HepG2 (cell line): Measurements from ENCODE around the gene CERS5. TPM values are rescaled to one million over a fixed set of nuclear protein-coding genes. Genes with fewer than 3 reads are reported as not detected.

Experiments used
- FOXC1 ChIP-seq: sonication (generic); formaldehyde crosslinking; IDR thresholded peaks from 2 replicates; pipeline ENCODE4 v1.8.0; 2022; ENCODE audit warnings: mild to moderate bottlenecking, missing genetic modification reagents, borderline replicate concordance
- FOXJ3 ChIP-seq: sonication (generic); formaldehyde crosslinking; IDR thresholded peaks from 2 replicates; pipeline ENCODE4 v1.4.0; 2020; ENCODE audit warnings: missing genetic modification reagents, mild to moderate bottlenecking, borderline replicate concordance
- HHEX ChIP-seq: IDR thresholded peaks from 2 replicates; pipeline ENCODE4 v1.6.1; 2016; ENCODE audit warnings: control low read depth
- HINFP ChIP-seq: sonication (generic); formaldehyde crosslinking; IDR thresholded peaks from 2 replicates; pipeline ENCODE4 v1.4.0; 2020; ENCODE audit warnings: low read depth, mild to moderate bottlenecking, missing genetic modification reagents
- POLR2AphosphoS5 ChIP-seq: IDR thresholded peaks from 2 replicates; pipeline ENCODE4 v1.6.1; 2012; ENCODE audit warnings: low read depth, low read length
- TAF1 ChIP-seq: sonication (generic); formaldehyde crosslinking; IDR thresholded peaks from 2 replicates; pipeline ENCODE4 v1.4.0; 2020; ENCODE audit warnings: missing genetic modification reagents
- TFE3 ChIP-seq: IDR thresholded peaks from 2 replicates; pipeline ENCODE4 v1.6.1; 2016
- ZFYVE20 ChIP-seq: sonication (generic); formaldehyde crosslinking; IDR thresholded peaks from 2 replicates; pipeline ENCODE4 v1.8.0; 2023; ENCODE audit warnings: low read depth, mild to moderate bottlenecking, moderate library complexity, missing genetic modification reagents, borderline replicate concordance
- ZNF160 ChIP-seq: sonication (generic); formaldehyde crosslinking; IDR thresholded peaks from 2 replicates; pipeline ENCODE4 v1.8.0; 2022; ENCODE audit warnings: mild to moderate bottlenecking, inconsistent platforms, missing genetic modification reagents
- ZNF503 ChIP-seq: sonication (generic); formaldehyde crosslinking; IDR thresholded peaks from 2 replicates; pipeline ENCODE4 v1.4.0; 2020; ENCODE audit warnings: missing genetic modification reagents
- ZNF558 ChIP-seq: sonication (generic); formaldehyde crosslinking; IDR thresholded peaks from 2 replicates; pipeline ENCODE4 v1.9.0; 2022; ENCODE audit warnings: mild to moderate bottlenecking, missing genetic modification reagents, borderline replicate concordance
- ZNF652 ChIP-seq: IDR thresholded peaks from 2 replicates; pipeline ENCODE4 v1.6.1; 2016; ENCODE audit warnings: low read depth, borderline replicate concordance
- ZNF710 ChIP-seq: sonication (generic); formaldehyde crosslinking; IDR thresholded peaks from 2 replicates; pipeline ENCODE4 v1.5.0; 2020; ENCODE audit warnings: mild to moderate bottlenecking, missing genetic modification reagents, borderline replicate concordance
- ZNF761 ChIP-seq: sonication (generic); formaldehyde crosslinking; conservative IDR thresholded peaks from 2 replicates; pipeline ENCODE4 v1.4.0; 2020; ENCODE audit warnings: mild to moderate bottlenecking, missing genetic modification reagents
- ZSCAN29 ChIP-seq: sonication (generic); formaldehyde crosslinking; conservative IDR thresholded peaks from 2 replicates; pipeline ENCODE4 v1.4.0; 2020; ENCODE audit warnings: mild to moderate bottlenecking, missing genetic modification reagents
- polyA plus RNA-seq, 8 experiments: library from polyadenylated mRNA; depleted of rRNA in 3 of 8; stranded (reverse) in 7 of 8; unstranded in 1 of 8; fragments of >200 nt; fragmentation: Illumina TruSeq in 4 of 8; extraction: Trizol in 4 of 8; gene quantifications; 2 replicates each; pipeline versions ENCODE4 v1.2.1 to v1.2.3, GENCODE V29; 2011 to 2016; ENCODE audit warnings: low read depth in 4 of 8, missing spikeins in 1 of 8, mixed read lengths in 1 of 8; ENCODE audit not compliant: insufficient read depth in 1 of 8
- total RNA-seq, 5 experiments: library from RNA; depleted of rRNA; stranded (reverse); fragments of >200 nt; fragmentation: Illumina TruSeq; extraction: Trizol; gene quantifications; 2 replicates each; pipeline ENCODE4 v1.2.3, GENCODE V29; 2016; ENCODE audit warnings: low read depth in 1 of 5

Gene CERS5
- total and polyA plus RNA-seq, 2 of the 13 experiments (the other 11 are each of a cell fraction or from before 2014, with no cell fraction given), result 22.3 to 48.8 TPM

GRCh38 chr12:50110127-50110761 lies 56.9 kb downstream of the CERS5 start (continued):
- TF ChIP-seq POLR2AphosphoS5, result peak; percentile 50
- TF ChIP-seq FOXJ3 (CRISPR knock-in tag), result no peak
- TF ChIP-seq ZNF558 (CRISPR knock-in tag), result no peak
- 0 out of 2 replicates have a peak, but pooled peaks have one; percentile 31 for TF ChIP-seq TAF1 (CRISPR knock-in tag)
- TF ChIP-seq HINFP (CRISPR knock-in tag), result no peak
- 0 out of 2 replicates have a peak, but pooled peaks have one; percentile 29 for TF ChIP-seq TFE3 (CRISPR knock-in tag)
- 0 out of 2 replicates have a peak, but pooled peaks have one; percentile 28 for TF ChIP-seq FOXC1 (CRISPR knock-in tag)
- no peak for TF ChIP-seq ZNF503 (CRISPR knock-in tag)
- TF ChIP-seq ZNF652 (CRISPR knock-in tag), result no peak
- TF ChIP-seq ZNF160, result no peak; the same call in 1 of the 2 replicates
- peak; percentile 80; the same call in 1 of the 2 replicates for TF ChIP-seq ZNF710 (CRISPR knock-in tag)
- no peak for TF ChIP-seq ZFYVE20
- no peak for TF ChIP-seq HHEX (CRISPR knock-in tag)
- TF ChIP-seq ZNF761 (CRISPR knock-in tag), result no peak
- no peak for TF ChIP-seq ZSCAN29 (CRISPR knock-in tag)
